GM13977 (cell line): ENCODE data around the gene CYP11A1.

ENCODE experiments used
- DNase-seq: peaks from one replicate; pipeline ENCODE4 v3.0.0; 2012; ENCODE audit warnings: low spot score
- in situ Hi-C: fragments of 300-500 bp; cut with MboI; formaldehyde crosslinking; loops from one replicate; pipeline ENCODE4 v1.12.0; 2022; ENCODE audit warnings: low sequenced_read_pairs, low pct_unique_long_range_greater_than_20kb, mixed read lengths, inconsistent platforms; ENCODE audit not compliant: unreplicated experiment
- TF ChIP-seq, protein P1 (sequence below): IDR thresholded peaks from 2 replicates; pipeline ENCODE4 v1.5.1; 2012; ENCODE audit warnings: mild to moderate bottlenecking, control low read depth; ENCODE audit not compliant: insufficient read depth; ENCODE audit errors: extremely low read depth, missing control alignments

Gene CYP11A1

DNA sequence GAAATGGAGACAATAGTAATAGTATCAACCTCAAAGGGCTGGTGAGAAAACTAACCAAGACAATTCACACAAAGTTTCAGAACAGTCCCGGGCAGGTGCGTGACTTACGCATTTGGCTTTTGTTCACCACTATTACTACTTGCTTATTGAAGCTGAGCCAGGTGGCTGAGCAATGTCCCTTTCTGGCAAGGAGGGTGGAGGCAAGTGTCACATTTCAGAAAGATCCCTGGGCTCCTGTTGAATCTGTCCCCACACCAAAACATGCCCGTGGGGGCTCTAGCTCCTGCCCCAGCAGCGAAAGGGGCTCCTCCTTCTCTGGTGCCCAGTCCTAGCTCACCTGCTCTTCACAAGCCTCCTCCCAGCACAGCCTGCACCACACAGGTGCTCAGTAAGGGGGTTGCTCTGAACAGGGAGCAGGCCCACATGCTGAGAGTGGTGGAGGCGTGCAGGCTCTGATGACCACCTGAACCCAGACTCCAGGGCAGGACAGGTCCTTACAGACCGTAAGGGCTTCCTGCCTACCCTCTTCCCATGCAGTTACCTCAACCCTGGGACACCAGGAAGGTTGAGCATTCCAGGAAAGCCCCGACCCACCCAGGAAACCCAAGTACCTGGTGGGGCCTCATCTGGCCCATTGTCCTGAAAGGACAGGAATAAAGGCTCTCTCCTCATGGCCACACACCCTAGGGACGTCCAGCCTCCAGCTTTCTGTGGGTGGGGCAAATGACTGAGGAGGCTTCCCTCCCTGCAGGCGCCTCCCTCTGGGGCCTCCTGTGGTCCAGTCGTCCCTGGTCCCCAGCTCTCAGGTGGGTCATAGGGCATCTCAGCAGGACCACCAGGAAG, 33.7 kb upstream of the CYP11A1 start:
- TF ChIP-seq, protein P1, sequence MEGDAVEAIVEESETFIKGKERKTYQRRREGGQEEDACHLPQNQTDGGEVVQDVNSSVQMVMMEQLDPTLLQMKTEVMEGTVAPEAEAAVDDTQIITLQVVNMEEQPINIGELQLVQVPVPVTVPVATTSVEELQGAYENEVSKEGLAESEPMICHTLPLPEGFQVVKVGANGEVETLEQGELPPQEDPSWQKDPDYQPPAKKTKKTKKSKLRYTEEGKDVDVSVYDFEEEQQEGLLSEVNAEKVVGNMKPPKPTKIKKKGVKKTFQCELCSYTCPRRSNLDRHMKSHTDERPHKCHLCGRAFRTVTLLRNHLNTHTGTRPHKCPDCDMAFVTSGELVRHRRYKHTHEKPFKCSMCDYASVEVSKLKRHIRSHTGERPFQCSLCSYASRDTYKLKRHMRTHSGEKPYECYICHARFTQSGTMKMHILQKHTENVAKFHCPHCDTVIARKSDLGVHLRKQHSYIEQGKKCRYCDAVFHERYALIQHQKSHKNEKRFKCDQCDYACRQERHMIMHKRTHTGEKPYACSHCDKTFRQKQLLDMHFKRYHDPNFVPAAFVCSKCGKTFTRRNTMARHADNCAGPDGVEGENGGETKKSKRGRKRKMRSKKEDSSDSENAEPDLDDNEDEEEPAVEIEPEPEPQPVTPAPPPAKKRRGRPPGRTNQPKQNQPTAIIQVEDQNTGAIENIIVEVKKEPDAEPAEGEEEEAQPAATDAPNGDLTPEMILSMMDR, result no peak
- in situ Hi-C loops, result no loop called here
- no peak for DNase-seq

DNA sequence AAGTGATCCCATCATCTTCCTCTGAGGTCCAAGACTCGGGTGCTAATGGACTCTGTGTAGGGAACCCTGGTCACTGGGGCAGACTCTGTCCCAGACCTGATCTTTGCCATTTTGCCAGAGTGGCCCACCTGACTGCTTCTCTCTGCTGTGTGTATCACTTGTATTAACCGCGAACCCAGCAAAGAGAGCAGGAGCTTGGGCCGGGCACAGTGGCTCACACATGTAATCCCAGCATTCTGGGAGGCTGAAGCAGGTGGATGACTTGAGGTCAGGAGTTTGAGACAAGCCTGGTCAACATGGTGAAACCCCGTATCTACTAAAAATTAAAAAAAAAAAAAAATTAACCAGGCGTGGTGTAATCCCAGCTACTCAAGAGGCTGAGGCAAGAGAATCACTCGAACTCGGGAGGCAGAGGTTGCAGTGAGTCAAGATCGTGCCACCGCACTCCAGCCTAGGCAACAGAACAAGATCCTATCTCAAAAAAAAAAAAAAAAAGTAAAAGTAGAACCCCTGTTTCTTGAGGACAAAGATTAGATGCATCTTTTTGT, 32.9 kb upstream of the CYP11A1 start:
- TF ChIP-seq, protein P1, result no peak
- in situ Hi-C loops, result no loop called here
- DNase-seq, result no peak

DNA sequence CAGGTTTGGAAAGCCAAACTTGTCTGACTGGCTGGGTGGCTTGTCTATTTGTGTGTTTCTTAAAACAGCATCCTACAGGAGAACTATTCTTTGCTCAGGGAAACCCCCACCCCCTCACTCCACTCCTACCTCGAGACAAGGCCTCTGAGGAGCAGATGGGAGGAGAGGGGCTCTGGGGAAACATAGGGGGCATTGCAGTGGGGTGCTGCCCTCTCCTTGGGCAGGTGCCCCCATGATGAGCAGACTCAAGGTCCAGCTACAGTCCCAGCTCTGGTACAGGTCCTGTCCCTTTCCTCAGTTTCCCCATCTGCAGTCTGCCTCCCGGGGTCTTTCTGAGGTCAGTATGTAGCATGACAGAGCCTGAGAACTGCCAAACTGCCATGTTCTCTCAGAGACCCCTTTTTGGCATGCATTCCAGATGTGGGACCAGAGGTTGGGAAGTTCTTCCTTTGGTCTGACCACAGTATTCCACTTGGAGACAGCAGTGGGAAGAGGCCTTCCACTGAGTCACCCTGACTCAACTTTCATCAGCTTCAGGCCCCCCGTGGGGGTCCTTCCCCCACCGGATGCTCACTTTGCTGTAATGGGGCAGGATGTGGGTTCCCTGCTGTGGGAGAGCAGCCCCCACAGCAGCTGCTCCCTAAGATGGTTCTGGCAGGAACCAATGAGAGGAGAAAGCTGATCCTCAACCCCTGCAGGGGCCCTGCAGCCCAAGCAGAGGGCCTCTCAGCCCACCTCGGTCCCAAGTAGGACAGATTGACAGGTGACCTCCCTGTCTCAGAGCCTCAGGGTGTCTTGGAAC, 32.3 kb upstream of the CYP11A1 start:
- in situ Hi-C loops, result no loop called here
- DNase-seq, result no peak
- TF ChIP-seq, protein P1, result no peak

DNA sequence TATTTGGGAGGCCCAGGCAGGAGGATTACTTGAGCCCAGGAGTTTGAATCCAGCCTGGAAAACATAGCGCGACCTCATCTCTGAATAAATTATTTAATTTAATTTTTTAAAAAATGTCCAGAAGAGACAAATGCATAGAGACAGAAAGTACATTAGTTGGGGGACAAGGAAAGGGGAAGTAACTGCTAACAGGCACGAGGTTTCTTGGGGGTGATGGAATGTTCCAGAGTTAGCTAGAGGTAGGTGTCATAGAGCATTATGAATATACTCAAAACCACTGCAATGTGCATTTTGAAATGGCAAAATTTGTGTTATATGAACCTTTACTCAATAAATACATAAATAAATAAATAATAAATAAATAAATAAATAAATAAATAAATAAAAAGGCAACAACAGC, 31.7 kb upstream of the CYP11A1 start:
- TF ChIP-seq, protein P1, result no peak
- in situ Hi-C loops, result no loop called here
- no peak for DNase-seq

DNA sequence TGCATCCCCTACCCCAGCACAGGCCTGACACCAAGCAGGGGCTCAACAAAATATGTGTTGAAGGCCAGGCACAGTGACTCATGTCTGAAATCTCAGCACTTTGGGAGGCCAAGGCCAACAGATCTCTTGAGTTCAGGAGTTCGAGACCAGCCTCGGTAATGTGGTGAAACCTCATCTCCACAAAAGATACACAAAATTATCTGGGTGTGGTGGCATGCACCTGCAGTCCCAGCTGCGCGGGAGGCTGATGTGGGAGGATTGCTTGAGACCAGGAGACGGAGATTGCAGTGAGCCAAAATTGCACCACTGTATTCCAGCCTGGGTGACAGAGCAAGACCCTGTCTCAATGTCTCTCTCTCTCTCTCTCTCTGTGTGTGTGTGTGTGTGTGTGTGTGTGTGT, 30.7 kb upstream of the CYP11A1 start:
- TF ChIP-seq, protein P1, result no peak
- in situ Hi-C loops, result no loop called here
- no peak for DNase-seq

DNA sequence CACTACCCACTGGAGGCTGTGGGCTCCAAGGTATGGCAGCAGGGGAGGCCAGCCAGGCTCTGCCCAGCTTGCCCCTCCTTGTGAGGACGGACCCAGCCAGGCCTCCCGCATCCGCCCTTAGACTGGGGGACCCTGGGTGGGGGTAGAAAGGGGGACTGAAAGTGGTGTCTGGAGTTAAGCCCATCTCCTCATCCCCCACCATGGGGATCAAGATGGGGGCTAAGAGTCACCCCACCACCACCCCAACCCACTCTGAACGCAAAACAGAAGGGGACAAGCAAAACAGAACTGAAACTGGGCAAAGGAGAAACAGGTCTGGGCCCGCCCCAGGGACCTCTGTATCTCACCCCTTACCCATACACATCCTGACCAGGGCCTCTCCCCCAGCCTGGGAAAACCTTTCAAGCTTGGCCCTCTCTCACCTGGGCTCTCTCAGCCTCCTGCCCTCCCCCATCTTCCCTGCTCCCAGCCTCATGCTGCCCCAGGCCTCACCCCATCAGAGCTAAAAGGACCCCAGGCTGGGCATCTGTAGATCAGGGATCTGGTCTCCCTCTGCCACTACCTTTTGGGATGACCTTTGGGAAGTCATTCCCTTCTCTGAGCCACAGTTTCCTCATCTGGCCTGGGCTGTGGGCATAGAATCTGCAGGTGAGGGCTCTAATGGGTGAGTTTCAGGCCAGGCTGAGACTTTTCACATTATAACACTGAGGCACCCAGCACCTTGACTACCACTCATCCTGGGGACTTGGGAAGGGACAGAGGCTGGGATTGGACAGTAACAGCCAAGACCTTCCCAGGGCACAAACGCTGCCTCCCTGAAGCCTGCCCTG, 30.0 kb upstream of the CYP11A1 start:
- in situ Hi-C loops, result no loop called here
- TF ChIP-seq, protein P1, result no peak
- no peak for DNase-seq
